Measurements from ENCODE around the gene DDX24. TPM values are rescaled to one million over a fixed set of nuclear protein-coding genes. Genes with fewer than 3 reads are reported as not detected.

Gene DDX24
- total and polyA plus RNA-seq, 11 donors: 113 to 268 (median 204) TPM

DNA sequence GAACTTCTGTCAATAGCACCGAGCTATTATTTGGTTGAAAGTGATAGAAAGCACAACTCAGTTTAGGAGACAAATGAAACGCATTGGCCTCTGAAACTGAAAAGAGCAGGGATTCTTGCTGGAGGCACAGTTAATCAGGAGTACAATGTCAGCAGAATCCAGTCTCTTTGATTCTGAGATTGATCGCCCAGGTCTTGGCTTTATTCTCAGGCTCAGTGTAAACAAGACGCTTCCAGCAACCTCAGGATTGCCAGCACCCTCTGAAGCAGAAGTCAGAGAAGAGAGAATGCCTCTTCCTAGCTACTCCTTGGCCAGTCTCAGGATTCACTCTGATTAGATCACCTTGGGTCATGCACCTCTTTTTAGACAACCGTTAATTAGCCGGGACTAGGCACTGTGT lies 66.6 kb downstream of the DDX24 start:
- Histone ChIP-seq H3K27me3 (peaks cover 0 to 7% (median 0%) of the 10 kb centered on the region in 9 donors), H3K4me1 (peaks cover 0 to 5% (median 0%) of the 10 kb centered on the region in 12 donors), H3K27ac (no peak overlapping the region), H3K4me3 (no peak overlapping the region), H3K9me3 (no peaks in the 10 kb centered on the region), H3K36me3 (no peaks in the 10 kb centered on the region)
- DNase-seq (no peak), ATAC-seq (no peak)
- intact Hi-C loops (cut with DNase I): no loop called here
- WGBS, 4 donors: 64 to 85% (median 80%) methylated on average over 6 of the region's 6 CpGs
- TF ChIP-seq, protein P1, sequence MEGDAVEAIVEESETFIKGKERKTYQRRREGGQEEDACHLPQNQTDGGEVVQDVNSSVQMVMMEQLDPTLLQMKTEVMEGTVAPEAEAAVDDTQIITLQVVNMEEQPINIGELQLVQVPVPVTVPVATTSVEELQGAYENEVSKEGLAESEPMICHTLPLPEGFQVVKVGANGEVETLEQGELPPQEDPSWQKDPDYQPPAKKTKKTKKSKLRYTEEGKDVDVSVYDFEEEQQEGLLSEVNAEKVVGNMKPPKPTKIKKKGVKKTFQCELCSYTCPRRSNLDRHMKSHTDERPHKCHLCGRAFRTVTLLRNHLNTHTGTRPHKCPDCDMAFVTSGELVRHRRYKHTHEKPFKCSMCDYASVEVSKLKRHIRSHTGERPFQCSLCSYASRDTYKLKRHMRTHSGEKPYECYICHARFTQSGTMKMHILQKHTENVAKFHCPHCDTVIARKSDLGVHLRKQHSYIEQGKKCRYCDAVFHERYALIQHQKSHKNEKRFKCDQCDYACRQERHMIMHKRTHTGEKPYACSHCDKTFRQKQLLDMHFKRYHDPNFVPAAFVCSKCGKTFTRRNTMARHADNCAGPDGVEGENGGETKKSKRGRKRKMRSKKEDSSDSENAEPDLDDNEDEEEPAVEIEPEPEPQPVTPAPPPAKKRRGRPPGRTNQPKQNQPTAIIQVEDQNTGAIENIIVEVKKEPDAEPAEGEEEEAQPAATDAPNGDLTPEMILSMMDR (IDR thresholded peaks at IDR 0.05): no peak
- TF ChIP-seq POLR2A (IDR thresholded peaks at IDR 0.05): no peak

DNA sequence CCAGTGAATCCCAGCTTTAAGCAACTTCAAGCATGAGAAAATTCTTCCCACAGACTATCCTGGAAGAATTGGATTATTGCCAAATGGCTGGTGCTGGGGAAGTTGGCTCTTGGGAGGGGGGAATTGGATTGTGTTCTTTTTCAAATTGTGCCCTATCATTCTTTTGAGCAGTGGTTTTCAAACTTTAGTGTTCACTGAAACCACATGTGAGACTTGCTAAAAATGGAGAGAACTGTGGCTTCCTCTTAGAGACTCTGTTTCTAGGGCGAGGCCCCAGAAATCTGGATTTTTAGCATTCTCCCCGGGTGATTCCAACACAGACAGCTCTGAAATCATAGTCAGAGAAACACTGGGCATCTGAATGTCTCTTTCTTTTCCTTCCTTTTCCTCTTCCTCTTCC lies 69.2 kb downstream of the DDX24 start:
- Histone ChIP-seq H3K4me1 (peaks cover 0 to 5% (median 0%) of the 10 kb centered on the region in 12 donors), H3K27me3 (peaks cover 0 to 7% (median 0%) of the 10 kb centered on the region in 9 donors), H3K4me3 (no peak overlapping the region), H3K9me3 (no peaks in the 10 kb centered on the region), H3K27ac (no peak overlapping the region), H3K36me3 (no peaks in the 10 kb centered on the region)
- intact Hi-C loops (cut with DNase I): no loop called here
- no peak for DNase-seq
- 48 to 57% (median 52%) methylated on average over 2 of the region's 2 CpGs for WGBS, 4 donors
- no peak for TF ChIP-seq POLR2A (IDR thresholded peaks at IDR 0.05)
- TF ChIP-seq, protein P1 (IDR thresholded peaks at IDR 0.05): no peak
- ATAC-seq: no peak

DNA sequence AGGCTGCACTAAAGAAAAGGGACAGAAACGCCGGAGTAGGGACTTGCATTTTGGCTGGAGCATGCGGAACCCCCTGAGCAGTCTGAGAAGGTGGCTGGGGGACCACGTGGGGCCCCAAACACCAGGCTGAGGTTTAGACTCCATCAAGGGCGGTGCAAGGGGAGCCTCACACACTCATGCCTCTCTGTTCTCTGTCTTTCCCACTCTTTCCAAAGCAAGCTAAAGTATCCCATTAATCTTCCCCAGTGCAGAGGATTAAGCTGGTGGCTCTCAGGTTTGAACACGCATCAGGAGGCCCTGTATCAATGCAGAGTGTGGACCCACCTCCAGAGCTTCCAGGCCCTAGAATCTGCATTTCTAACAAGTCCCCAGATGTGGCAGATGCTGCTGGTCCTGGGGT lies 70.4 kb downstream of the DDX24 start:
- Histone ChIP-seq H3K36me3 (no peaks in the 10 kb centered on the region), H3K27me3 (peaks cover 0 to 7% (median 0%) of the 10 kb centered on the region in 9 donors), H3K4me1 (peaks cover 0 to 5% (median 0%) of the 10 kb centered on the region in 12 donors), H3K27ac (no peak overlapping the region), H3K9me3 (no peaks in the 10 kb centered on the region), H3K4me3 (no peak overlapping the region)
- DNase-seq (no peak), ATAC-seq (no peak)
- no peak for TF ChIP-seq POLR2A (IDR thresholded peaks at IDR 0.05)
- TF ChIP-seq, protein P1 (IDR thresholded peaks at IDR 0.05): no peak
- intact Hi-C loops (cut with DNase I): no loop called here
- 75 to 93% (median 84%) methylated on average over 6 of the region's 6 CpGs for WGBS, 4 donors

DNA sequence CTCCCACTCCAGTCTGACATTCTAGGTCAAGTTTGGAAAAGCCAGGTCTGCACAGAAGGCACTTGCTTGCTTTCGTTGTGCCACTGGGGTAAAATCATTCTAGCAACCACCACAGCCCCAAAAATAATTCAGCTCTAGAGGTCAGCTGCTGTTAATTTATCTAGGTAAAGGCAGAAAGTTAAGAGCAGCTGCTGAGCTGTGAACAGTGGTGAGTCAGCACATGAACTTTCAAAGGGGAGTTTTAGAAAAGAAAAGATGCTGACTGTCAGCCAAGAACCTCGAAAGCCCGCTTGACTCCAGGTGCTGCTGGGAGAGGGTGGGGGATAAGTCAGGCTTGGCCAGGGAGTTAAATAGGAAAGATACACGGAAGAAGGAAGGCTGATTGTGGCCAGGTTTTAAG lies 71.2 kb downstream of the DDX24 start:
- Histone ChIP-seq H3K4me1 (peaks cover 0 to 5% (median 0%) of the 10 kb centered on the region in 12 donors), H3K4me3 (no peak overlapping the region), H3K27me3 (peaks cover 0 to 7% (median 0%) of the 10 kb centered on the region in 9 donors), H3K27ac (peak overlapping the region in 1 of 12 donors; percentile 1), H3K9me3 (no peaks in the 10 kb centered on the region), H3K36me3 (no peaks in the 10 kb centered on the region)
- 19 to 30% (median 25%) methylated on average over 4 of the region's 4 CpGs for WGBS, 4 donors
- intact Hi-C loops (cut with DNase I): loop anchor here in 2 of 10 donors (10.0 kb wide), 1 partner anchor 355 kb away; no protein-coding TSS in a partner anchor
- TF ChIP-seq, protein P1 (IDR thresholded peaks at IDR 0.05): no peak
- no peak for TF ChIP-seq POLR2A (IDR thresholded peaks at IDR 0.05)
- no peak for DNase-seq
- ATAC-seq: peak in 2 of 4 donors; percentile 19 to 43

Data from heart left ventricle (tissue), 16 donors.